Caco-2 (cell line): ENCODE data around the gene DPPA3. TPM values are rescaled to one million over a fixed set of nuclear protein-coding genes. Genes with fewer than 3 reads are reported as not detected.

ENCODE experiments used
- BruUV-seq: library from RNA; stranded (reverse); fragments of 400-500 nt; replicated peaks from 2 replicates; lab custom pipeline; 2021; lab: Mats Ljungman, UMichigan
- CTCF ChIA-PET: fragments of 300-600 bp; sonication (Branson Sonifier 250); formaldehyde crosslinking; loops from one replicate; lab custom pipeline; 2022; ENCODE audit warnings: antibody characterized with exemption; lab: Charles Lee
- POLR2A ChIA-PET: fragments of 300-600 bp; sonication (Branson Sonifier 250); formaldehyde crosslinking; loops from one replicate; lab custom pipeline; 2022; ENCODE audit warnings: antibody characterized with exemption; lab: Charles Lee
- DNase-seq, 2 experiments: peaks; one replicate each; pipeline versions ENCODE4 v3.0.0 to v3.0.0-alpha.2; 2020 to 2022
- H3K27me3 ChIP-seq: replicated peaks from 2 replicates; pipeline ENCODE4 v1.6.0; 2011; ENCODE audit warnings: low read length; ENCODE audit not compliant: control insufficient read depth, insufficient read depth
- H3K36me3 ChIP-seq: 2 replicates; pipeline ENCODE4 v1.5.1; 2011; ENCODE audit warnings: low read length; ENCODE audit not compliant: control insufficient read depth, insufficient read depth
- H3K4me1 ChIP-seq: fragments of 250-450 bp; sonication (Bioruptor Pico); 2 replicates; pipeline ENCODE4 v1.5.1; 2020; ENCODE audit warnings: mild to moderate bottlenecking
- H3K4me3 ChIP-seq: 2 replicates; pipeline ENCODE4 v1.5.1; 2011; ENCODE audit warnings: low read depth, mild to moderate bottlenecking, control low read depth, low read length
- H3K9me3 ChIP-seq: fragments of 250-450 bp; sonication (Bioruptor Pico); 2 replicates; pipeline ENCODE4 v1.5.1; 2020; ENCODE audit warnings: mild to moderate bottlenecking, moderate library complexity
- H3K27ac Mint-ChIP-seq: one replicate; pipeline ENCODE4 v1.8.0; 2022; ENCODE audit warnings: mixed read lengths; ENCODE audit not compliant: unreplicated experiment
- H3K27me3 Mint-ChIP-seq: one replicate; pipeline ENCODE4 v1.8.0; 2022; ENCODE audit warnings: mixed read lengths; ENCODE audit not compliant: insufficient read depth, unreplicated experiment
- H3K36me3 Mint-ChIP-seq: one replicate; pipeline ENCODE4 v1.8.0; 2022; ENCODE audit warnings: mild to moderate bottlenecking, mixed read lengths; ENCODE audit not compliant: insufficient read depth, unreplicated experiment
- H3K4me1 Mint-ChIP-seq: one replicate; pipeline ENCODE4 v1.8.0; 2022; ENCODE audit warnings: low read depth, mixed read lengths; ENCODE audit not compliant: unreplicated experiment
- H3K4me3 Mint-ChIP-seq: one replicate; pipeline ENCODE4 v1.8.0; 2022; ENCODE audit warnings: mild to moderate bottlenecking, moderate library complexity, mixed read lengths; ENCODE audit not compliant: unreplicated experiment
- H3K9me3 Mint-ChIP-seq: one replicate; pipeline ENCODE4 v1.8.0; 2022; ENCODE audit warnings: mixed read lengths; ENCODE audit not compliant: unreplicated experiment
- intact Hi-C: fragments of 100-400 bp; cut with micrococcal nuclease; formaldehyde crosslinking; loops from one replicate; pipeline ENCODE4 v1.10.0; 2022; ENCODE audit not compliant: unreplicated experiment
- total RNA-seq: library from RNA; stranded (reverse); gene quantifications from 2 replicates; pipeline ENCODE4 v1.2.3, GENCODE V29; 2022
- TF ChIP-seq, protein P1 (sequence below), 2 experiments: fragments of 200-600 bp in 1 of 2; IDR thresholded peaks; 1 replicate in 1 of 2; 2 replicates in 1 of 2; pipeline versions ENCODE4 v1.5.1 to v1.8.0; 2011 to 2022; ENCODE audit warnings: antibody characterized with exemption in 1 of 2, control low read depth in 1 of 2, inconsistent platforms in 1 of 2, low read depth in 1 of 2, low read length in 1 of 2, mild to moderate bottlenecking in 1 of 2, moderate library complexity in 1 of 2; ENCODE audit not compliant: insufficient read depth in 1 of 2, severe bottlenecking in 1 of 2, unreplicated experiment in 1 of 2

The DPPA3 gene
- total RNA-seq, 1 experiment from 2014 or later, result 31.8 TPM

DNA sequence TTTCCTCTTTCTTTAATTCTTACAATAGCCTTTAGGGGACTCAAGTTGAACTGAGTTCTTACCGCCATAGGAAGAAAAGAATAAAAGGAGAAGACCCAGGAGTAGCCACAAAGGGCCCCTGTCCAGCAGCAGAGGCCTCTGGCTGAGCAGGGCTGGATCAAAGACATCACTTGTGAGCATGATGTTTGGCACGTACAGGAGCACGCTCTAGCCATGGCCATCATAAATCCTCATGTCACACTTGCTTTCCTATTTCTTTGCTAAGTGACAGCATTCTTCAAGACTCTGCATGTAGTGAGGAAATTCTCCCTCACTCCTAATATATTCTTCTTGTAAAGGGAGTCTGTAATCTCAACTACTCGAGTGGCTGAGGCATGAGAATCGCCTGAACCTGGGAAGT, 20.3 kb downstream of the DPPA3 start:
- TF ChIP-seq, protein P1, sequence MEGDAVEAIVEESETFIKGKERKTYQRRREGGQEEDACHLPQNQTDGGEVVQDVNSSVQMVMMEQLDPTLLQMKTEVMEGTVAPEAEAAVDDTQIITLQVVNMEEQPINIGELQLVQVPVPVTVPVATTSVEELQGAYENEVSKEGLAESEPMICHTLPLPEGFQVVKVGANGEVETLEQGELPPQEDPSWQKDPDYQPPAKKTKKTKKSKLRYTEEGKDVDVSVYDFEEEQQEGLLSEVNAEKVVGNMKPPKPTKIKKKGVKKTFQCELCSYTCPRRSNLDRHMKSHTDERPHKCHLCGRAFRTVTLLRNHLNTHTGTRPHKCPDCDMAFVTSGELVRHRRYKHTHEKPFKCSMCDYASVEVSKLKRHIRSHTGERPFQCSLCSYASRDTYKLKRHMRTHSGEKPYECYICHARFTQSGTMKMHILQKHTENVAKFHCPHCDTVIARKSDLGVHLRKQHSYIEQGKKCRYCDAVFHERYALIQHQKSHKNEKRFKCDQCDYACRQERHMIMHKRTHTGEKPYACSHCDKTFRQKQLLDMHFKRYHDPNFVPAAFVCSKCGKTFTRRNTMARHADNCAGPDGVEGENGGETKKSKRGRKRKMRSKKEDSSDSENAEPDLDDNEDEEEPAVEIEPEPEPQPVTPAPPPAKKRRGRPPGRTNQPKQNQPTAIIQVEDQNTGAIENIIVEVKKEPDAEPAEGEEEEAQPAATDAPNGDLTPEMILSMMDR (IDR thresholded peaks at IDR 0.05; ENCODE audit: insufficient read depth in 1 of 2, low read depth in 1 of 2, low read length in 1 of 2, severe bottlenecking in 1 of 2, unreplicated experiment in 1 of 2), result no peak
- Histone ChIP-seq H3K27me3 (no peaks in the 10 kb centered on the region), H3K4me3 (no peak overlapping the region), H3K4me1 (no peaks in the 10 kb centered on the region), H3K36me3 (no peaks in the 10 kb centered on the region), H3K9me3 (no peaks in the 10 kb centered on the region)
- Mint-ChIP-seq H3K4me3 (no peak overlapping the region), H3K4me1 (no peaks in the 10 kb centered on the region), H3K27me3 (no peaks in the 10 kb centered on the region), H3K27ac (no peak overlapping the region), H3K9me3 (no peaks in the 10 kb centered on the region), H3K36me3 (no peaks in the 10 kb centered on the region)
- BruUV-seq, result no TSS peak
- intact Hi-C loops, result no loop called here
- CTCF ChIA-PET, result interaction anchor here (1.1 kb wide), 1 partner anchor 15 kb away, joined by 4 read pairs; no protein-coding TSS in a partner anchor
- DNase-seq, result no peak
- POLR2A ChIA-PET, result no interaction called here

DNA sequence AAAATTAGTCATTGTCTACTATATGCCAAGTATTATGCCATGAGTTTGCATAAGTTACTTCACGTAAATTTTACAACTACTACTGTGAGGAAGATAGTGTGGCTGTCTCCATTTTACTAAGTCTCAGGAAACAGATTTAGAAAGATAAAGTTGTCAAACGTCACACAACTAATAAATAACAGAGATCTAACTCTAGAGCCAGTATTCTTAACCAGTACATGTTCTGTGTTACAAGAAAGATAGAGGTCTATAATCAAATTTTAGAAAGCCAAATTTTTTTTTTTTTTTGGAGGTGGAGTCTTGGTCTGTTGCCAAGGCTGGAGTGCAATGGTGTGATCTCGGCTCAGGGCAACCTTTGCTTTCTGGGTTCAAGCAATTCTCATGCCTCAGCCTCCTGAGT, 21.8 kb downstream of the DPPA3 start:
- no peak overlapping the region for H3K27ac Mint-ChIP-seq
- CTCF ChIA-PET, result no interaction called here
- Histone ChIP-seq H3K27me3 (no peaks in the 10 kb centered on the region), H3K36me3 (no peaks in the 10 kb centered on the region), H3K9me3 (no peaks in the 10 kb centered on the region), H3K4me1 (no peaks in the 10 kb centered on the region), H3K4me3 (no peak overlapping the region)
- no TSS peak for BruUV-seq
- no peaks in the 10 kb centered on the region for H3K4me1 Mint-ChIP-seq
- H3K9me3 Mint-ChIP-seq, result no peaks in the 10 kb centered on the region
- no peak for DNase-seq
- intact Hi-C loops, result no loop called here
- TF ChIP-seq, protein P1 (IDR thresholded peaks at IDR 0.05; ENCODE audit: insufficient read depth in 1 of 2, low read depth in 1 of 2, low read length in 1 of 2, severe bottlenecking in 1 of 2, unreplicated experiment in 1 of 2), result no peak
- H3K4me3 Mint-ChIP-seq, result no peak overlapping the region
- no peaks in the 10 kb centered on the region for H3K27me3 Mint-ChIP-seq
- POLR2A ChIA-PET, result no interaction called here
- H3K36me3 Mint-ChIP-seq, result no peaks in the 10 kb centered on the region

- Mint-ChIP-seq H3K27ac (no peak within 1 kb of the TSS), H3K36me3 (no peaks in the 10 kb centered on the region), H3K27me3 (no peaks in the 10 kb centered on the region), H3K9me3 (peaks cover 17% of the 10 kb centered on the region), H3K4me1 (peaks cover 7% of the 10 kb centered on the region), H3K4me3 (no peak within 1 kb of the TSS)
- no TSS peak for BruUV-seq
- intact Hi-C loops, result no loop called here
- CTCF ChIA-PET, result interaction anchor here (0.5 to 0.6 kb wide), 2 partner anchors 11 to 14 kb away, joined by 6 read pairs; no protein-coding TSS in a partner anchor
- DNase-seq, result no peak
- POLR2A ChIA-PET, result interaction anchor here (0.7 kb wide), 1 partner anchor 79 kb away, joined by 12 read pairs; no protein-coding TSS in a partner anchor
- Histone ChIP-seq H3K36me3 (no peaks in the 10 kb centered on the region), H3K27me3 (no peaks in the 10 kb centered on the region), H3K4me1 (no peaks in the 10 kb centered on the region), H3K4me3 (no peak within 1 kb of the TSS), H3K9me3 (peaks cover 10% of the 10 kb centered on the region)
- TF ChIP-seq, protein P1 (IDR thresholded peaks at IDR 0.05; ENCODE audit: insufficient read depth in 1 of 2, low read depth in 1 of 2, low read length in 1 of 2, severe bottlenecking in 1 of 2, unreplicated experiment in 1 of 2), result no peak
Measured at GRCh38 chr12:7747246-7747645, 36.0 kb downstream of the DPPA3 start, which contains the start of gene CLEC4C. Gene CLEC4C (minus strand): TSS chr12:7747375. CDS start chr12:7747348, 27 bp downstream.
